ENCODE measurements around the gene KCNH2. TPM values are rescaled to one million over a fixed set of nuclear protein-coding genes. Genes with fewer than 3 reads are reported as not detected.

The KCNH2 gene
- polyA plus RNA-seq, 3 donors = not detected

GRCh38 chr7:150993511-150993910, 15.4 kb upstream of the KCNH2 start:
- no peak for DNase-seq
- Histone ChIP-seq H3K36me3 (replicated peaks in 1 of 2; ENCODE audit: control insufficient read depth in 1 of 2, insufficient read depth in 2 of 2, low read length in 2 of 2) (no peaks in the 10 kb centered on the region), H3K9ac (ENCODE audit: insufficient read depth, low read length, poor library complexity, severe bottlenecking) (no peak overlapping the region), H3K27ac (ENCODE audit: low read depth in 1 of 2, low read length in 2 of 2) (no peak overlapping the region), H3K4me1 (ENCODE audit: control insufficient read depth in 1 of 2, insufficient read depth in 2 of 2, low read length in 2 of 2) (peaks cover 26 to 36% of the 10 kb centered on the region in 2 donors), H3K9me3 (replicated peaks in 1 of 2; ENCODE audit: control insufficient read depth in 1 of 2, insufficient read depth in 1 of 2, low read length in 2 of 2) (peaks cover 10 to 16% of the 10 kb centered on the region in 2 donors), H4K20me1 (ENCODE audit: insufficient read depth, low read length) (no peaks in the 10 kb centered on the region), H2AFZ (ENCODE audit: insufficient read depth, low read depth, low read length, poor library complexity, severe bottlenecking) (no peak overlapping the region), H3K4me3 (replicated peaks in 1 of 3; ENCODE audit: low read depth in 2 of 3, low read length in 3 of 3) (no peak overlapping the region), H3K4me2 (replicated peaks; ENCODE audit: extremely low read depth, low read length, poor library complexity, severe bottlenecking) (no peak overlapping the region), H3K79me2 (ENCODE audit: insufficient read depth, low read length) (no peaks in the 10 kb centered on the region), H3K27me3 (ENCODE audit: control insufficient read depth in 2 of 2, insufficient read depth in 2 of 2, low read length in 2 of 2) (peaks cover 0 to 11% of the 10 kb centered on the region in 2 donors)
- no peak overlapping the region for H3K4me3 Mint-ChIP-seq
- TF ChIP-seq, protein P1, sequence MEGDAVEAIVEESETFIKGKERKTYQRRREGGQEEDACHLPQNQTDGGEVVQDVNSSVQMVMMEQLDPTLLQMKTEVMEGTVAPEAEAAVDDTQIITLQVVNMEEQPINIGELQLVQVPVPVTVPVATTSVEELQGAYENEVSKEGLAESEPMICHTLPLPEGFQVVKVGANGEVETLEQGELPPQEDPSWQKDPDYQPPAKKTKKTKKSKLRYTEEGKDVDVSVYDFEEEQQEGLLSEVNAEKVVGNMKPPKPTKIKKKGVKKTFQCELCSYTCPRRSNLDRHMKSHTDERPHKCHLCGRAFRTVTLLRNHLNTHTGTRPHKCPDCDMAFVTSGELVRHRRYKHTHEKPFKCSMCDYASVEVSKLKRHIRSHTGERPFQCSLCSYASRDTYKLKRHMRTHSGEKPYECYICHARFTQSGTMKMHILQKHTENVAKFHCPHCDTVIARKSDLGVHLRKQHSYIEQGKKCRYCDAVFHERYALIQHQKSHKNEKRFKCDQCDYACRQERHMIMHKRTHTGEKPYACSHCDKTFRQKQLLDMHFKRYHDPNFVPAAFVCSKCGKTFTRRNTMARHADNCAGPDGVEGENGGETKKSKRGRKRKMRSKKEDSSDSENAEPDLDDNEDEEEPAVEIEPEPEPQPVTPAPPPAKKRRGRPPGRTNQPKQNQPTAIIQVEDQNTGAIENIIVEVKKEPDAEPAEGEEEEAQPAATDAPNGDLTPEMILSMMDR (IDR thresholded peaks at IDR 0.05) = no peak
- H3K27ac Mint-ChIP-seq = no peak overlapping the region
- WGBS (ENCODE audit: insufficient coverage) = 92% methylated on average over 5 of the region's 14 CpGs
- intact Hi-C loops (cut with micrococcal nuclease) = no loop called here
- peaks cover 0 to 4% of the 10 kb centered on the region in 2 donors for H3K36me3 Mint-ChIP-seq
- peaks cover 12 to 26% (median 20%) of the 10 kb centered on the region in 7 donors for H3K9me3 Mint-ChIP-seq
- H3K27me3 Mint-ChIP-seq (ENCODE audit: low read depth in 3 of 3) = peaks cover 17 to 46% (median 33%) of the 10 kb centered on the region in 3 donors
- peaks cover 43% of the 10 kb centered on the region for H3K4me1 Mint-ChIP-seq

DNA sequence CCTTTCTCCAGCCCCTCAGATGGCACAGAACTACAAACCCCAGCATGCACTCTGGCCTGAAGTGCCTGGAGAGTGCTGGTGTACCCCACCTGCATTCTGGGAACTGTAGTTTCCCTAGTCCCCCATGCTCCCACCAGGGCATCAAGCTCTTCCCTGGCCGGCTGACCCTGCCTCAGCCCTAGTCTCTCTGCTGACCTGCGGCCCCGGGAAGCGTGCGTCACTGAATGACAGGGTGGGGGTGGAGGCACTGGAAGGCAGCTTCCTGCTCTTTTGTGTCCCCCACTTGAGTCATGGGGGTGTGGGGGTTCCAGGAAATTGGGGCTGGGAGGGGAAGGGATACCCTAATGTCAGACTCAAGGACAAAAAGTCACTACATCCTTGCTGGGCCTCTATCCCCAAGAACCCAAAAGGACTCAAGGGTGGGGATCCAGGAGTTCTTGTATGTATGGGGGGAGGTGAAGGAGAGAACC, 14.7 kb upstream of the KCNH2 start:
- H3K9ac ChIP-seq (ENCODE audit: insufficient read depth, low read length, poor library complexity, severe bottlenecking) = no peak overlapping the region
- no CpG with 5 or more reads among the region's 5 CpGs for WGBS (ENCODE audit: insufficient coverage)
- intact Hi-C loops (cut with micrococcal nuclease) = no loop called here
- H4K20me1 ChIP-seq (ENCODE audit: insufficient read depth, low read length) = no peaks in the 10 kb centered on the region
- peaks cover 32 to 43% of the 10 kb centered on the region in 2 donors for H3K4me1 ChIP-seq (ENCODE audit: control insufficient read depth in 1 of 2, insufficient read depth in 2 of 2, low read length in 2 of 2)
- peaks cover 10 to 16% of the 10 kb centered on the region in 2 donors for H3K9me3 ChIP-seq (replicated peaks in 1 of 2; ENCODE audit: control insufficient read depth in 1 of 2, insufficient read depth in 1 of 2, low read length in 2 of 2)
- H3K27me3 ChIP-seq (ENCODE audit: control insufficient read depth in 2 of 2, insufficient read depth in 2 of 2, low read length in 2 of 2) = peaks cover 0 to 17% of the 10 kb centered on the region in 2 donors
- Mint-ChIP-seq H3K4me1 (peaks cover 49% of the 10 kb centered on the region), H3K27ac (peak overlapping the region in 1 of 7 donors; percentile 41), H3K27me3 (ENCODE audit: low read depth in 3 of 3) (peaks cover 20 to 47% (median 37%) of the 10 kb centered on the region in 3 donors), H3K9me3 (peaks cover 12 to 26% (median 20%) of the 10 kb centered on the region in 7 donors), H3K4me3 (no peak overlapping the region), H3K36me3 (peaks cover 0 to 4% of the 10 kb centered on the region in 2 donors)
- H2AFZ ChIP-seq (ENCODE audit: insufficient read depth, low read depth, low read length, poor library complexity, severe bottlenecking) = no peak overlapping the region
- H3K79me2 ChIP-seq (ENCODE audit: insufficient read depth, low read length) = no peaks in the 10 kb centered on the region
- no peaks in the 10 kb centered on the region for H3K36me3 ChIP-seq (replicated peaks in 1 of 2; ENCODE audit: control insufficient read depth in 1 of 2, insufficient read depth in 2 of 2, low read length in 2 of 2)
- TF ChIP-seq, protein P1 (IDR thresholded peaks at IDR 0.05) = no peak
- no peak overlapping the region for H3K27ac ChIP-seq (ENCODE audit: low read depth in 1 of 2, low read length in 2 of 2)
- H3K4me2 ChIP-seq (replicated peaks; ENCODE audit: extremely low read depth, low read length, poor library complexity, severe bottlenecking) = no peak overlapping the region
- H3K4me3 ChIP-seq (replicated peaks in 1 of 3; ENCODE audit: low read depth in 2 of 3, low read length in 3 of 3) = no peak overlapping the region
- no peak for DNase-seq
